Kidney epithelial cell (primary cell): ENCODE results near the gene PRUNE2. TPM values are rescaled to one million over a fixed set of nuclear protein-coding genes. Genes with fewer than 3 reads are reported as not detected.

Source experiments
- DNase-seq: peaks from one replicate; pipeline ENCODE4 v3.0.0-alpha.2; 2010; ENCODE audit warnings: low read depth
- H3K27me3 ChIP-seq: 2 replicates; pipeline ENCODE4 v1.6.0; 2011; ENCODE audit warnings: low read length; ENCODE audit not compliant: control insufficient read depth, insufficient read depth
- H3K36me3 ChIP-seq: 2 replicates; pipeline ENCODE4 v1.5.1; 2011; ENCODE audit warnings: low read length; ENCODE audit not compliant: control insufficient read depth, insufficient read depth
- H3K4me3 ChIP-seq: 2 replicates; pipeline ENCODE4 v1.5.1; 2011; ENCODE audit warnings: low read depth, mild to moderate bottlenecking, control low read depth, low read length
- total RNA-seq: library from RNA; depleted of rRNA; stranded (reverse); fragments of >200 nt; gene quantifications from 2 replicates; pipeline ENCODE4 v1.2.3, GENCODE V29; 2015
- TF ChIP-seq, protein P1 (sequence below): IDR thresholded peaks from 2 replicates; pipeline ENCODE4 v1.5.1; 2011; ENCODE audit warnings: mild to moderate bottlenecking, moderate library complexity, low read length, control low read depth, inconsistent platforms; ENCODE audit not compliant: insufficient read depth, poor library complexity, severe bottlenecking

The PRUNE2 gene
- total RNA-seq, 1 donor from 2014 or later = 1.0 TPM

- H3K4me3 ChIP-seq = no peak overlapping the region
- no peaks in the 10 kb centered on the region for H3K36me3 ChIP-seq
- H3K27me3 ChIP-seq = peaks cover 2% of the 10 kb centered on the region
- no peak for DNase-seq
- TF ChIP-seq, protein P1, sequence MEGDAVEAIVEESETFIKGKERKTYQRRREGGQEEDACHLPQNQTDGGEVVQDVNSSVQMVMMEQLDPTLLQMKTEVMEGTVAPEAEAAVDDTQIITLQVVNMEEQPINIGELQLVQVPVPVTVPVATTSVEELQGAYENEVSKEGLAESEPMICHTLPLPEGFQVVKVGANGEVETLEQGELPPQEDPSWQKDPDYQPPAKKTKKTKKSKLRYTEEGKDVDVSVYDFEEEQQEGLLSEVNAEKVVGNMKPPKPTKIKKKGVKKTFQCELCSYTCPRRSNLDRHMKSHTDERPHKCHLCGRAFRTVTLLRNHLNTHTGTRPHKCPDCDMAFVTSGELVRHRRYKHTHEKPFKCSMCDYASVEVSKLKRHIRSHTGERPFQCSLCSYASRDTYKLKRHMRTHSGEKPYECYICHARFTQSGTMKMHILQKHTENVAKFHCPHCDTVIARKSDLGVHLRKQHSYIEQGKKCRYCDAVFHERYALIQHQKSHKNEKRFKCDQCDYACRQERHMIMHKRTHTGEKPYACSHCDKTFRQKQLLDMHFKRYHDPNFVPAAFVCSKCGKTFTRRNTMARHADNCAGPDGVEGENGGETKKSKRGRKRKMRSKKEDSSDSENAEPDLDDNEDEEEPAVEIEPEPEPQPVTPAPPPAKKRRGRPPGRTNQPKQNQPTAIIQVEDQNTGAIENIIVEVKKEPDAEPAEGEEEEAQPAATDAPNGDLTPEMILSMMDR = no peak
Measured at GRCh38 chr9:76699971-76700370, 205.9 kb downstream of the PRUNE2 start.

GRCh38 chr9:76697554-76697953, 208.4 kb downstream of the PRUNE2 start:
- DNase-seq = no peak
- no peaks in the 10 kb centered on the region for H3K27me3 ChIP-seq
- H3K4me3 ChIP-seq = no peak overlapping the region
- H3K36me3 ChIP-seq = no peaks in the 10 kb centered on the region
- TF ChIP-seq, protein P1 = no peak

GRCh38 chr9:76697081-76697480, 208.8 kb downstream of the PRUNE2 start:
- DNase-seq = no peak
- no peak overlapping the region for H3K4me3 ChIP-seq
- TF ChIP-seq, protein P1 = no peak
- no peaks in the 10 kb centered on the region for H3K36me3 ChIP-seq
- no peaks in the 10 kb centered on the region for H3K27me3 ChIP-seq

GRCh38 chr9:76693912-76694311, 212.0 kb downstream of the PRUNE2 start:
- Histone ChIP-seq H3K27me3 (no peaks in the 10 kb centered on the region), H3K4me3 (no peak overlapping the region), H3K36me3 (no peaks in the 10 kb centered on the region)
- TF ChIP-seq, protein P1 = no peak
- no peak for DNase-seq

GRCh38 chr9:76692458-76693129, 213.3 kb downstream of the PRUNE2 start:
- DNase-seq = no peak

More at GRCh38 chr9:76692458-76693129, 213.3 kb downstream of the PRUNE2 start:
- H3K27me3 ChIP-seq = no peaks in the 10 kb centered on the region
- H3K36me3 ChIP-seq = no peaks in the 10 kb centered on the region
- TF ChIP-seq, protein P1 = no peak
- H3K4me3 ChIP-seq = no peak overlapping the region
